GM04503 (cell line): ENCODE measurements around the gene PLEKHO1.
"Not testable (repeated sequence)": the region's sequence is repeated elsewhere in the genome, so short reads cannot be mapped to it uniquely, and the experiment has no call there.

Source experiments
- DNase-seq: peaks from one replicate; pipeline ENCODE4 v3.0.0-alpha.2; 2012; ENCODE audit warnings: low read depth

The PLEKHO1 gene, protein sequence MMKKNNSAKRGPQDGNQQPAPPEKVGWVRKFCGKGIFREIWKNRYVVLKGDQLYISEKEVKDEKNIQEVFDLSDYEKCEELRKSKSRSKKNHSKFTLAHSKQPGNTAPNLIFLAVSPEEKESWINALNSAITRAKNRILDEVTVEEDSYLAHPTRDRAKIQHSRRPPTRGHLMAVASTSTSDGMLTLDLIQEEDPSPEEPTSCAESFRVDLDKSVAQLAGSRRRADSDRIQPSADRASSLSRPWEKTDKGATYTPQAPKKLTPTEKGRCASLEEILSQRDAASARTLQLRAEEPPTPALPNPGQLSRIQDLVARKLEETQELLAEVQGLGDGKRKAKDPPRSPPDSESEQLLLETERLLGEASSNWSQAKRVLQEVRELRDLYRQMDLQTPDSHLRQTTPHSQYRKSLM

DNA sequence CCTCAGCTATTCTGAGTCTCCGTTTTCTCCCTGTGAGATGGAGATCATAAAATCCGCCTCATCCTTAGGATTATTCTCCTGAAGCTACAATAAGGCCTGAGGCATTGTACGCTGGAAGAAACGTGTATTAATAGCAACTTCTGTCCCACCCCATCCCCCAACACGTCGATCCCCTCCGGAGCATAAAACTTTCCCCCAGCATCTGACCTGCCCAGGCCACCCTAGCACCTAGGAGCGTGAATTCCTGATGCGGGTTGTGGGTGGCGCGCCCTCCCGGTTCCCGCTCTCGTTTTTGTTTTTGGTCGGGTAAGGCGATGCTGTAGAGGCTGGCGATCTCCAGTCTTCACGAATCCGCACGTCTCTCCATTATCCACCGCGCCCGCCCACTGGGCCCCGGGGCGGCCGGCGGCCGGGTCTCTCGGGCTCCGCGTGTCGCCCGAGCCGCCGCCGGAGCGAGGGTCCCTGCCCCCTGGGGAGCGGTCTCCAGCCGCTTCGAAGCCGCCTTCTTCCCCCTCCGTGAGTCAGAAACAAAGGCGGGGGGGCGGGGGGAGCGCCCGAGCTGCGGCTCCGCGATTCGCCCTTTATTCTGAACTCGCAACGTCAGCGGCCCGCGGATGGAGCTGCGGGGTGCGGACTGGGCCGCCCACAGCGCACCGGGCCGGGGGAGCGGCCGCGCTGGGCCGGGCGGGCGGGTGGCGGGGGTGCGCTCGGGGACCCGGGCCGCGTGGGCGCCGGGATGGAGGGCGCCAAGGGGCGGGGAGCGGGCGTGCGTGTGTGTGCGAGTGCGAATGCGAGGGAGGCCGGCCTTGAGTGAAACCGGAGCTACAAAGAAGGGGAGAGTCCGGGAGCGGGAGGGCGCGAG lies at the start of gene PLEKHO1:
Gene PLEKHO1, plus strand, starts transcription at position 646 of the 862 bp plus-strand sequence. CDS start 342 bp downstream, outside the sequence.
- DNase-seq: no peak

DNA sequence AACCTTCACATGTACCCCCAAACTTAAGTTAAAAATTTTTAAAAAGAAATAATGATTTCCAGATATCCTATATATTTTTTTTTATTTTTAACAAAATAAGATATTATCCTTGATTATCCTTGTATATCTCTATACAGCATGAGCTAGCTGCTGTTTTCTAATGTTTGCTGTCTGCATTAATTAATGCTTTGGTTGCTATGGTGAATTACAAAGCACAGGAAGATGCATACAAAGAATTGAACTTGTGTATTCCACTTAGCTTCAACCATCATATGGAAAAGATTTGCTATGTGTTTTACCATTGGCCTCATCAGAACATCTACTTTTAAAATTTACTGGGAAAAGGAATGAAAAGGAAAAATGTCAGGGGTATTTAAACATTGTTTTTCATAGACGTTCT lies 46.7 kb upstream of the PLEKHO1 start:
- no peak for DNase-seq

DNA sequence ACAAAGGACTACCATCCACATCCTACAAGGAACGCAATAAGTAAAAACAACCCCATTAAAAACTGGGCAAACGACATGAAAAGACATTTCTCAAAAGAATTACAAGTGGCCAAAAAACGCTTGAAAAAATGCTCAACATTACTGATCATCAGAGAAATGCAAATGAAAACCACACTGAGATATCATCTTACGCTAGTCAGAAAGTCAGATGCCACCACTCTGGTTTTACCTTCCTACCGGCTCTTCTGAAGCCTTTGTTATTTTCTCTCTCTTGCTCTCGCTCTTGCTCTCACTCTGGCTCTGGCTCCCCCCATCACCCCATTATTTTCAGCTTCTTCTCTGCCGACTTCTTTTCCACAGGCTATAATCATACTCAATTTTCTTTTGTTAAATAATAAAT lies 43.4 kb upstream of the PLEKHO1 start:
- no peak for DNase-seq

DNA sequence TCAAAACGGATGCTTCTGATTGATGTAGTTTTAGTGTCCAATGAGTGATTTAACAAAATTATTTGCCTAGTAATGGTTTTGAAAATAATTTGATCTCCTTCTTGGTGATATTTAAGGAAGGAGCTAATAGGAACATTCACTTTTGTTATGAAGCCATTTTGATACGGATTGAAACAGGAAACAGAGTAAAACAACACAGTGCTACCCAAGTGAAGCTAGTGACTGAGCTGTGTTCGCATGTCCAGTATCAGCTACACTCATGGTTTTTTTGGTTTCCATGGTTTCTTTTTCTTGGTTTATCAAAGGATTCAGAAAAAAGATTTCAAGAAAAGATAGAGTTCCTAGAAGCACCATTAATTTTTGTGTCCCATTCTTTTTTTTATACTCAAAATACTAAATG lies 40.1 kb upstream of the PLEKHO1 start:
- DNase-seq: no peak

DNA sequence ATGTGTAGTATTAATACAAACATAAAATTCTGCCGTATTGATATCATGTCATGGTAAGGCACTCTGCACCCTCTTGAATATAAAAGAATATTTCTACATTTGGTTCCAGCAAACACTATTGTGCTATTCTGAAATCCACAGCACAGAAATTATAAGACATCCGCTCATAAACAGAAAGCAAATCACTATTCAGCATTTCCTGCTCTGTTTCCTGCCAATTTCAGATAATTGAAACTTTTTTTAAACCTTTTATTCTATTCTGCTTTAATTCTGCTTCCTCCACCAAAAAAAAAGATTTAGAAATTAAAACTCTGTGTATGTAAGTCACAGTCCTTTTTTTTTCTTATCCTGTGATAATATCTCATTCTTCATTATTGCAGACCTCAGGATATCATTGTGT lies 39.6 kb upstream of the PLEKHO1 start:
- DNase-seq: no peak

DNA sequence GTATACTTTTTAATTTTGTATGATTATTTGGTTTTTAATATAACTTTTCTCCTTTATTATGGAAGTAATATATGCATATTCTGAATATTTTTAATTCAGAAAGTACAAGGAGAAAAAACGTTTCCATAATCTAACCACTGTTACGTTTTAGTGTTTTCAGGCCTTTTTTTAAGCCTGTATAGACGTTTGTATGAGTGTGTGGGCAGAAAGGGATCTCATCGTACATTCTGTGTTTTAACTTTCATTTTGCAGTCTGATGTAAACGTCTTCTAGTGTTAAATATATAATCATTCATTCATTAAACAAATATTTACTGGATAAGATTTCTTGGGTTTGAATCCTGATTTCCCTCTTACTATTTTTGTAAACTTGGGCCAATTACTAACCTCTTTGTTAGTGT lies 38.0 kb upstream of the PLEKHO1 start:
- no peak for DNase-seq

DNA sequence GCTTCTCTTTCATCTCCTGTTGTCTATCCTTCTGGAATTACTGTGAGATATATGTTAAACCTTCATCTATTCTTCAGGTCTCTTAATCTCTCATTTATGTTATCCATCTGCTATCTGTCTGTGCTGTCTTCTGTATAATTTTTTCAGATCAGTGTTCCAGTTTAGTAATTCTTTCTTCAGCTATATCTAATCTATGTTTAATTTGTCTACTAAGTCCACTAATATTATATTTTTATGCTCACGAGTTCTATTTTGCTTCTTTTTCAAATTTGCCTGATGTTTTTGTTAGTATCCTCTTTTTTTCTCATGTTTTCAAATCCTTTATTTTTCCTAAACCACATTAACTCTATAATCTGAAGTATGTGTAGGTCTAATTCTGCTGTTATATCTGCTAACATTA lies 34.6 kb upstream of the PLEKHO1 start:
- DNase-seq: no peak

DNA sequence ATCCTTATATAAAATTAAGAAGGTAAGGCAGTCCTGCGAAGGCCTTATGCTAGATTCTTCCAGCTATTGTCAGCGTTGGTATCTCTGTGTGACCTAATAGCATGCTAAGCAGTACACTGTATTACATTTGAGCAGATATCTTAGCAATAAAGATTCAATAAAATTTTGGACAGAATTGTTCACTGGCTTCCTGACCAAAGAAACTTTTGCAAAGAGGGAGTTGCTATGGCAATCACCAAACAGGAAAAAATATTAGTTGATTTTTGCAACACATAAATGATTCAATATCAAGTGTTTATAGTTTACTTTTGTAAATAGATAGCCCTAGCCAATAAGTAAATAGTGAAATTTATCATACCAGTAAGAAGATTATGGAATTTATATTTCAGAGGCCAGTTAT lies 31.0 kb upstream of the PLEKHO1 start:
- DNase-seq: no peak

DNA sequence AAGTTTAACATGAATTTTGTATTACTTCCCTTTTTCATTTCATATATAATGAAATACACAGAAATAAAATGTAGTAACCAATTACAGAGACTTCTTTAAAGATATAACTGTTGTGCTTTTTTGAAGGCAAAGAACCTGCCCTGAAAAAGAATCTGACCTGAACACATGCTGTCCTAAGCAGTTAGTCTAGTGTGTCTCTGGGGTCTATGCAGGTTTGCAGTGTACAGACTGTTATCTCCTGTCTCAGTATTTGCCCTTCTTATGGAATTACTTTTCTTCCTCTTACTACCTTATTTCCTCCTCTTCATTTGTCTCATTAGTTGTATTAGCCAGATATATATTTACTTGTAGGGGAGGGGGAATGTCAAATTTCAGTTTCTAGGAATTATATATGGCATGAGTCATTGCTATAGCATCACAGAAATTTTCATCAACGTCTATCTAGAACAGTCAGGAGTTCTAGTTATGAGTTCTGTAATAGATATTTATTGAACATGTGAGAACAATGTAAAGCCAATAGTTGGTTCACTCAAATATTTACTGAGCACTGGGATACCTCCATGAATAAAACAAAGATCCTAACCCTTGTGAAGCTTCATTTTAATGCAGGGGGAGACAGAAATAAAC lies 28.4 kb upstream of the PLEKHO1 start:
- no peak for DNase-seq

DNA sequence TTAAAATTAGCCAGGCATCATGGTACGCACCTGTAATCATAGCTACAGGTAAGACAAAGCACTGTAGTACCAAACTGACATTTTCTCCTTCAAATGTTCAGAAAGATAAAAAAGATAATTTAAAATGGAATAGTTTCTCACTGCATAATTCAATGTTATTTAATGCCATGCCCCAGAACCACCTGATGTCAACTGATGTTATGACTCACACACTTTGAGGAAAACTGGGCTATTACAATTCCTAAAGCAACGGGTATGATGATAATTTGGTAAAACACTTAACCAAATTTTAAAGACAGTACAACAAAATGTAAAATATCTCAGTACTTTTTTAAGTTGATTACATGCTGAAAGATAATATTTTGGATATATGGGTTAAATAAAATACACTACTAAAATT lies 22.9 kb upstream of the PLEKHO1 start:
- DNase-seq: no peak

DNA sequence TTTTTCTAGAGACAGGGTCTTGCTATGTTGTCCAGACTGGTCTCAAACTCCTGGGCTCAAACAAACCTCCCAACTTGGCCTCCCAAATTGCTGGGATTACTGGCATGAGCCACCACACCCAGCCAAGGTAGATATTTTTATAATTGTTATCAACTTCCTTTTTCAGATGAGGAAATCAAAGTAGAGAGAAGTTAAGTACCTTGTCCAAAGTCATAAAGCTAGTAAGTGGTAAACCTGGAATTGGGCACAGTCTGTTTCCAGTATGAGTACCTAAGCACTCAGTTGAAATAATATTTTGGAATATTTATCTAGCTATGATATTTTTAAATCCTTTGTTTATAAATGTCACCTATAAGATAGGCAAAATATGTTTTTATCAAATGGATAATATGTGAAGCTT lies 22.3 kb upstream of the PLEKHO1 start:
- DNase-seq: no peak

DNA sequence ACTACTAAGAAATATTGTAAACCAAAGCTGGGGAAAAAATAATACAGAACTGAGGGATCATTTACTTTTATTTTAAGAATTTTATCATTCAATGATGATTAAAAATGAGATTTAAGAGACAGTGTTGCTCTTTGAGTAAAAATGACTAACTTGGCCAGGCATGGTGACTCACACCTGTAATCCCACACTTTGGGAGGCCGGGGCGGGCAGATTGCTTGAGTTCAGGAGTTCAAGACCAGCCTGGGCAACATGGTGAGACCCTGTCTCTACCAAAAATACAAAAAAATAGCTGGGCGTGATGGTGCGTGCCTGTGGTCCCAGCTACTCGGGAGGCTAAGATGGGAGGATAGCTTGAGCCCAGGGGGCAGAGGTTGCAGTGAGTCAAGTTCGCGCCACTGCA lies 21.8 kb upstream of the PLEKHO1 start:
- DNase-seq: no peak

DNA sequence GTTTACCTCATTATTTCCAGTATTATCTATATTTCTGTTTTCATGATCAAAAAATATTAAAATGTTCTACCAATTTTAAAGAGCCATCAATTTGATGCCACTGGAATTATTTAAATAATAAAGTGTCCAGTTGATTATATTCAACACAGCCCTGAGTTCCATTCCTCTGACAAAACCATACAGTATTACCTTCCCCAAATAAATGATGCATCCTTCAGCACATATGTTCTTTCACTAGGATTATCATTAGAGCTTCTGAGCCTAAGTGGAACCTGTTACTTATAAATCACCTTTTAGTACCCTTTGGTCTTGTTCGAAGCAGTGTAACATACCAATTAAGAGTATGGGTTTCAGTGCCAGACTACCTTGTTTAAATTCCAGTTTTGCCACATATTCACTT lies 17.3 kb upstream of the PLEKHO1 start:
- no peak for DNase-seq

DNA sequence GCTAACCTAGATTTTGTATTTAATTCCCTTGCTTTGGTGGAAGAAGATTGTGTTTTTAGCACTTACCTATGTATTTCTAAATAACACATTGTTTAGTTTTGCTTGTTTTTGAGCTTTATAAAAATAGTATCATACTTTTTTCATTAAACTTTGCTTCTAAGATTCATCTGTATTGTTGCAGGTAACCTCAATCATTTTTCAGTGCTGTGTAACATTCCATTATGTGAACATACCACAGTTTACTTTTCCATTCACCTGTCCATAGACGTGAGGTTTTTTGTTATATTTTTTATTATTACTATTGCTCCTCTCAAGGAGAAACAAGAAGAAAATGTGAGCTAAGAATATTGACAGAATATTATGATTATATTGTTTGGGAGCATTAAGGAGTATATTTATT lies 15.2 kb upstream of the PLEKHO1 start:
- no peak for DNase-seq

DNA sequence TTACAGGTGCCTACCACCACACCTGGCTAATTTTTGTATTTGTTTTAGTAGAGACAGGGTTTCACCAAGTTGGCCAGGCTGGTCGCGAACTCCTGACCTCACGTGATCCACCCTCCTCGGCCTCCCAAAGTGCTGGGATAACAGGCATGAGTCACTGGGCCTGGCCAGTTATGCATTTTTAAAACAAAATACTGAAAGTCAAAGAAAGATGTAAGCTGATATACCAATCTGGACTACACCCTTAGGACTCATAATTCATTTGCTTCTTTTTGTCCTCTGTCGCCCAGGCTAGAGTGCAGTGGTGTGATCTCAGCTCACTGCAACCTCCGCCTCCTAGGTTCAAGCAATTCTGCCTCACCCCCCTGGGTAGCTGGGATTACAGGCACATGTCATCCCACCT lies 14.3 kb upstream of the PLEKHO1 start:
- DNase-seq: not testable (repeated sequence)

DNA sequence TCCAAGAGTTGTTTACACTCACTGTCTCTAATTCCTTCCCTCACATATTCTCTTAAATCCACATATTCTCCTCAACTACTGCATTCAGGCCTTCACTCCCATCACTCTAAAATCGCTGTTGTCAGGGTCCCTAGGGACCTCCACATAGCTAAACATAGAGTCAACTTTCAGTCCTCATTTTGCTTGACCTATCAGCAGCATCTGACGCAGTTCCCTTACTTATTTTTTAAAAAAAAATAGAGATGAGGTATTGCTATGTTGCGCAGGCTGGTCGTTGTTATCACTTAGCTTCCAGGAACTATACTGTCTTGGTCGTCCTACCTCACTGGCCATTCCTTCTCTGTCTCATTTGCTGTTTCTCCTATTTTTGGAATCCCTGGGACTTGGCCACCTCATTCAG lies 11.7 kb upstream of the PLEKHO1 start:
- DNase-seq: no peak

DNA sequence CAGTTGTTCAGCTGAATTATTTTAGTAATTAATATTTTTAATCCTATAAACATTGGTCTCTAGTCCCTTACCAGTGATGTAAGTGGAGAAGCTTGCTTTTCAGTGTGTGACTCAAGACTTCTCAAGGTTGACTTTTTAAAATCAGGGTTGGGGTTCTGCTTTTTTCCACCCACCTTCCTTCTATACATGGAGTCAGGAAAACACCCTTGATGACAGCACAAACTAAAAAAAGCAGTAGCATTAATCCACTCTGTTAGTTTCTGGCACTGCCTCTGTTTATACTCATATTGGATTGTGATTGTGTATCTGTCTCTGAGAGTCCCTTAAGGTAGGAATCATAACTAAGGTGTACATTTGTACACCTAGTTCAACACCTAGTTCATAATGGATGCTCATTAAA lies 8.3 kb upstream of the PLEKHO1 start:
- no peak for DNase-seq

DNA sequence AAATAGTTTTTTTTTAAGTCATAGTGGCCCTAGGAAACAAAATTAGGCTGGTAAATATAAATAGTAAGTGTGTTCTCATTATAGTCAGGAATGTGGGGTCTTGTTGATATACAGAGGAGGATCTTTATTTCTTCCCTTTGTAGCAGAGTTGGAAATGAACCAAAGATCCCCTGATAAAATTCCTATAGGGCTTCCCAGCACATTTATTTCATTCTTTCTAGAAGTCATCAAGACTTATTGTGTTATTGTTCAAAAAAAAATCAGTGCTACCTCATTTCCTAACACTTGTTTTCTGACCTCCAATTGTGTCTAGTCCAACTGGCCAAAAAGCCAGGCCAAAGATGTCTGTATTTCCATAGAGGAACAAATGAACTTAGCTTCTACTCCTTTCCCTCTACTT lies 7.6 kb upstream of the PLEKHO1 start:
- DNase-seq: no peak

DNA sequence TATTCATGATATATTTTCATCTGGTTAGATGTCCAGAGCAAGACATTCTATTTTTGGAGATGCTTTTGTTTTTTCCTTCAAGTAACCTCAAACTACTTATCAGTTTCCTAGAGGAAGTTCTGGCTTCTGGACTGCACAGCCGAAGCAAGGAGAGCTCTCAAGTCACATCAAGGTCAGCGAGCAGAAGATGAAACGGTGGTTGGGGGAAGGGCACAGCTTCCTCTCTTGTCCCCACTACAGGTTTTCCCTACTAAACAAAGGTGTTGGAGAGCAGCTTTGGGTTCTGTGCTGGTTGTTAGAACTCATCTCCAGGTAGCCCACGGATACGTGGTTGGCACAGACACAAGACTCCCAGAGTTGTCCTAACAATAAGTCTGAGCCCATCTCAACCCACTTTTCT lies 5.1 kb upstream of the PLEKHO1 start:
- DNase-seq: no peak

DNA sequence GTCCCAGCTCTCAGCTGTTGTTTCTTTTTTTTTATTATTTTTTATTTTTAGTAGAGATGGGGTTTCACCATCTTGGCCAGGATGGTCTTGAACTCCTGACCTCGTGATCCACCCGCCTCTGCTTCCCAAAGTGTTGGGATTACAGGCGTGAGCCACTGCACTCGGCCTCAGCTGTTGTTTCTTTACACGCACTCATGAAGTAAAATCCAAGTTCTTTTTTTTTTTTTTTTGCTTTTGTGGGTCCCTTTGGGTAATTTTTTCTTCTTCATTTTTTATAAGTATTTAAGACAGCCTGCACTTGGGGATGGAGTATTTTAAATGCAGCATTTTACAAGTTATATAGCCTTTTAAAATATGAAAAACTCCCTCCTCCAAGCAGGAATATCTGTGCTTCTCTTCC lies 3.7 kb upstream of the PLEKHO1 start:
- DNase-seq: not testable (repeated sequence)

DNA sequence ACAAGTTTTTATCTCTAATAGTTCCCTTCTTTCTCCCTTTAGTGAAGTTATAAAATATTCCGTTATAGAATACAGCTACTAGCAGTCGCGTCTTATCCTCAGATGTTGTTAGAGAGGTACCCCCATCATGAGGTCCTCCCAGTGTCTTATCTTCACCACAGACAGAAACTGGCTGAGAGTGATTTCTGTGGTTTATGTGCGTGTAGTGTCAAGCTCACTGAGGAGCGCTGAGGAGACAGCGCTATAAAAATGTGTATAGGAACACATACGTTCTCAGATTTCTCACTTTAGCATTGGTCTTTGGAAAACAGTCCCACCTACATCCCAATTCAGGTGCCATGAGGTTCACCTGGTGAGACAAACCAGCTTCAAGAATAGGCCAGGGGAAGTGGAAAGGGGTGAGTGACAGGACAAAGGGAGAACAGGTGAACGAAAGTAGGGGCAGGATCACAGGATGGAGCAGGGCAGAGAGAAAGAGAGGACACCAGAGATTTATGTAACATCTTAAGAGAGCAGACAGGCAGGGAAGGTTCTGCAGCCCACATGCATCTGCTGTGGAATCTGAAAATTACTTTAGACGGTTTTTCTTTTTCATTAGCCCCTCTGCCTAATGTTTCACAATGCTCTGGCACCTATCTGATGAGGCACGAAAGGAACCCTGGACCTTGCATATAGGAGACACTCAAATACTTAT lies 2.7 kb upstream of the PLEKHO1 start:
- no peak for DNase-seq

DNA sequence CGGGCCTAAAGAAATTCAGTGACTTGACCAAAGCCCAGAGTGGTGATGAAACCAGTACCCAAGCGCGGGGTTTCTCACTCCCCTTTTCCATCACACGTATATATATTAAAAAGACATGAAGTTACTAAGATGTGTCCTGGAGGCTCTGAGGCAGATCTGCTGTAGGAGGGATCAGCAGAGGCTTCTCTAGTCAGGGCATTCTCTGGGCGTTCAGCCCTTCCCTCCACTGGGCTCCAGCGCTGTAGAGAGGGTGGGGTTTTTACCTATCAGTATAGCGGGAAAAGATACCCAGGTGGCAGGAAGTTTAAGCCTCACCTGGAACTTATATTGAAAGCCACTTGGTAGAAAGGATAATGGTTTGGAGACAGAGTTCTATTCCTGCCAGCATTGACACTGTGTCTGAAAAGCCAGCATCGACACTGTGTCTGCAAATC lies 862 bp upstream of the PLEKHO1 start:
- no peak for DNase-seq
